Stimulated activated effector memory CD8-positive, alpha-beta T cell treated with anti-CD3 and anti-CD28 coated beads, Interleukin-12 subunit alpha, Interleukin-12 subunit beta, amount 100 ng/mL, for 72 hours (primary cell): ENCODE results near the gene SLC44A3.

Experiments
- ATAC-seq: fragments of 150-1000 bp; cut with Tn5 transposase; 2 replicates; pipeline ENCODE4 v1.10.0; 2021
- DNase-seq, 2 donors: peaks; one replicate each; pipeline ENCODE4 v3.0.0; 2021 to 2022; ENCODE audit warnings: low spot score in 2 of 2
- H3K27ac Mint-ChIP-seq: one replicate; pipeline ENCODE4 v1.8.0; 2022; ENCODE audit warnings: mild to moderate bottlenecking, mixed read lengths
- H3K36me3 Mint-ChIP-seq: one replicate; pipeline ENCODE4 v1.8.0; 2022; ENCODE audit warnings: mild to moderate bottlenecking, mixed read lengths
- H3K4me1 Mint-ChIP-seq: one replicate; pipeline ENCODE4 v1.8.0; 2022; ENCODE audit warnings: mixed read lengths
- H3K4me3 Mint-ChIP-seq: one replicate; pipeline ENCODE4 v1.8.0; 2022; ENCODE audit warnings: mild to moderate bottlenecking, mixed read lengths
- H3K9me3 Mint-ChIP-seq: one replicate; pipeline ENCODE4 v1.8.0; 2022; ENCODE audit warnings: mixed read lengths

Gene SLC44A3

GRCh38 chr1:94919241-94920030 lies 99.3 kb downstream of the SLC44A3 start:
- H3K4me3 Mint-ChIP-seq: no peak overlapping the region
- ATAC-seq (no peak), DNase-seq (no peak)
- H3K27ac Mint-ChIP-seq: no peak overlapping the region
- peaks cover 6% of the 10 kb centered on the region for H3K4me1 Mint-ChIP-seq
- H3K9me3 Mint-ChIP-seq: no peaks in the 10 kb centered on the region
- H3K36me3 Mint-ChIP-seq: no peaks in the 10 kb centered on the region

GRCh38 chr1:94920061-94920460 lies 99.9 kb downstream of the SLC44A3 start:
- DNase-seq: no peak
- Mint-ChIP-seq H3K36me3 (no peaks in the 10 kb centered on the region), H3K9me3 (no peaks in the 10 kb centered on the region), H3K4me3 (no peak overlapping the region), H3K27ac (no peak overlapping the region), H3K4me1 (peaks cover 6% of the 10 kb centered on the region)
- no peak for ATAC-seq

DNA sequence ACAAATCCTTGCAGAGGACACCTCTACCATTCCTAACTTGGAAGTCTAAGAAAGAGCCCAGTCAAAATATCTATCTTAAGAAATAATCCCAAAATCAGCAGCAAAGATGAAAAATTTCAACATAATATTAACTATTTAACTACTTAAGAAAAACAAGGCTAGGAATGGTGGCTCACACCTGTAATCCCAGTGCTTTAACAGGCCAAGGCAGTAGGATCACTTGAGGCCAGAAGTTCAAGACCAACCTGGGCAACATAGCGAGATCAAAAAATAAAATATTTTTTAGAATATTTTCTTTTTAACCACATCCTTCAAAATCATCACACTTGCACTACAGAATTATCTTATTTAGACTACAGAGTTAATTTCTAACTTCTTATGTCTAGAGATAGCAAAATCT lies 101.8 kb downstream of the SLC44A3 start:
- no peak for ATAC-seq
- Mint-ChIP-seq H3K9me3 (no peaks in the 10 kb centered on the region), H3K36me3 (no peaks in the 10 kb centered on the region), H3K4me1 (peaks cover 14% of the 10 kb centered on the region), H3K27ac (no peak overlapping the region), H3K4me3 (no peak overlapping the region)
- no peak for DNase-seq

- Mint-ChIP-seq H3K4me1 (peaks cover 20% of the 10 kb centered on the region), H3K9me3 (no peaks in the 10 kb centered on the region), H3K4me3 (no peak overlapping the region), H3K36me3 (no peaks in the 10 kb centered on the region), H3K27ac (no peak overlapping the region)
- ATAC-seq: no peak
- no peak for DNase-seq
These were observed 102.7 kb downstream of the SLC44A3 start for GRCh38 chr1:94922761-94923331.

DNA sequence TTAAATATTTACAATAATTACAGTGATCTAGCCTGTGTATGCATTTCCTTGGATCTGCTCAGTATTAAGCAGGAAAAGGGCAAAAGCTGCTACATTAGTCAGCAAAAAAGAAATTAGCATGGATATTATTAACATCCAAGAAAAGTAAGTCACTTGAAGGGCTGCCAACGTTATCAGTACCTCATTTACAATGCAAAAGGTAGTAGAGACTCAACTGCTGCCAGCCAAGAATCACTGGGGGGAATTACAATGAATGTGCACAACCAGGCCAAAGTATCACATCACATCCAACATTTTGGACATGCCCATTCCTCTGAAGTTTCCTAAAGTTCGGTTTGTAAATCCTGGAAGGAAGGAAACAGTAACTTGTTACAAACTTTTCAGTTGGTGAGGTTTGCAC lies 104.8 kb downstream of the SLC44A3 start:
- H3K36me3 Mint-ChIP-seq: no peaks in the 10 kb centered on the region
- DNase-seq: no peak
- no peak overlapping the region for H3K4me3 Mint-ChIP-seq
- no peaks in the 10 kb centered on the region for H3K9me3 Mint-ChIP-seq
- no peak overlapping the region for H3K27ac Mint-ChIP-seq
- no peak for ATAC-seq
- H3K4me1 Mint-ChIP-seq: peaks cover 21% of the 10 kb centered on the region

- DNase-seq: no peak
- no peak for ATAC-seq
- H3K4me1 Mint-ChIP-seq: peaks cover 21% of the 10 kb centered on the region
- H3K4me3 Mint-ChIP-seq: peak overlapping the region; percentile 65
- H3K36me3 Mint-ChIP-seq: no peaks in the 10 kb centered on the region
- H3K27ac Mint-ChIP-seq: no peak overlapping the region
- no peaks in the 10 kb centered on the region for H3K9me3 Mint-ChIP-seq
These were observed 105.5 kb downstream of the SLC44A3 start for GRCh38 chr1:94925561-94926125.

GRCh38 chr1:94926126-94926914 lies 106.2 kb downstream of the SLC44A3 start:
- DNase-seq: peak; percentile 8 to 52
- peaks cover 21% of the 10 kb centered on the region for H3K4me1 Mint-ChIP-seq
- no peaks in the 10 kb centered on the region for H3K36me3 Mint-ChIP-seq
- peak; percentile 52 for ATAC-seq
- no peak overlapping the region for H3K27ac Mint-ChIP-seq
- no peaks in the 10 kb centered on the region for H3K9me3 Mint-ChIP-seq
- peak overlapping the region; percentile 65 for H3K4me3 Mint-ChIP-seq

DNA sequence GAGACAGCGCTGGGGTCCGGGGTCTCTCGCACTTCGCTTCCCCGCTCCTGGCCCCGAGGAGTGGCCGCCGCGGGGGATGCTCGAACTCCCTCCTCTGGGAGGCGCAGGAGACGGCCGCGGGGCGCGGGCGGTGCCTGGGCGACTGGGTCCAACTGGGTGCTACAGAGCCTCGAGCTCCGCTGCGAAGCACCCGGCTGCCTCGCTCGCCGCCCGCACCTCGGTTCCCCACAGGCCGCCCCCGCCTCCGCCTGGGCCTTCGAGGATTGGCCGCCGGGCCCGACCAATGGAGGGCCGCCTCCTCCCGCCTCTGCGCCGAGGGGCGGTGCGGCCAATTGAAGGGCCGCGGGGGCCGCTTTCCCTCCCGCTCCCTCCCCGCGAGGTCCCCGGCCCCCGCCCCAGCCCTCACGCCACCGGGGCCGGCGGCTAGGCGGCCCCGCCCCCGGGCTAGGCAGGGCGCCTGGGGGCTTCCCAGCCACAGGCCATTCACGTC lies 106.8 kb downstream of the SLC44A3 start, which contains the start of gene CNN3:
CNN3 (minus strand) TSS at position 196 of the 490 bp plus-strand sequence. CDS start 216 bp downstream, outside the sequence.
- peak; percentile 39 to 52 for DNase-seq
- Mint-ChIP-seq H3K9me3 (no peaks in the 10 kb centered on the region), H3K27ac (peak within 1 kb of the TSS; percentile 63), H3K36me3 (no peaks in the 10 kb centered on the region), H3K4me1 (peaks cover 21% of the 10 kb centered on the region), H3K4me3 (peak within 1 kb of the TSS; percentile 68)
- peak; percentile 88 for ATAC-seq

- no peak for ATAC-seq
These were observed 107.4 kb downstream of the SLC44A3 start for GRCh38 chr1:94927405-94928175.

GRCh38 chr1:94928293-94928939 lies 108.3 kb downstream of the SLC44A3 start:
- H3K27ac Mint-ChIP-seq: no peak overlapping the region
- peaks cover 21% of the 10 kb centered on the region for H3K4me1 Mint-ChIP-seq
- no peak overlapping the region for H3K4me3 Mint-ChIP-seq
- H3K36me3 Mint-ChIP-seq: no peaks in the 10 kb centered on the region
- DNase-seq: no peak
- no peak for ATAC-seq
- no peaks in the 10 kb centered on the region for H3K9me3 Mint-ChIP-seq

More at GRCh38 chr1:94927405-94928175, 107.4 kb downstream of the SLC44A3 start:
- Mint-ChIP-seq H3K4me3 (peak overlapping the region; percentile 68), H3K4me1 (peaks cover 21% of the 10 kb centered on the region), H3K27ac (peak overlapping the region; percentile 63), H3K9me3 (no peaks in the 10 kb centered on the region), H3K36me3 (no peaks in the 10 kb centered on the region)
- DNase-seq: no peak

- Mint-ChIP-seq H3K4me3 (no peak overlapping the region), H3K36me3 (no peaks in the 10 kb centered on the region), H3K27ac (no peak overlapping the region), H3K9me3 (no peaks in the 10 kb centered on the region), H3K4me1 (peaks cover 16% of the 10 kb centered on the region)
- ATAC-seq: no peak
- no peak for DNase-seq
These were observed 109.4 kb downstream of the SLC44A3 start for GRCh38 chr1:94929351-94930217.

DNA sequence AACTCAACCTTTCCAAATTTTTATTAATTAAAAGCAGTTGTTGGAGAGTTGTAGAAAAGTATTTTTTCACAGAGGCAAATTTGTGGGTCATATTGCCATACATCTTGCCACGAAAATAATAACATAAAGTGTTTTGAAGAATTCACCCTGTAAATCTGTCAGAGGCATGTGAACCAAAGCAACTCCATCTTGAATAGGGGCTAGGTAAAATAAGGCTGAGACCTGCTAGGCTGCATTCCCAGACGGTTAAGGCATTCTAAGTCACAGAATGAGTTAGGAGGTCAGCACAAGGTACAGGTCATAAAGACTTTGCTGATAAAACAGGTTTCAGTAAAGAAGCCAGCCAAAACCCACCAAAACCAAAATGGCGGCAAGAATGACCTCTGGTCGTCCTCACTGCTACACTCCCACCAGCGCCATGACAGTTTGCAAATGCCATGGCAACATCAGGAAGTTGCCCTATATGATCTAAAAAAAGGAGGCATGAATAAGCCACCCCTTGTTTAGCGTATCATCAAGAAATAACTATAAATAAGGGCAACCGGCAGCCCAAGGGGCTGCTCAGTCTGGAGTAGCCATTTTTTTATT lies 111.2 kb downstream of the SLC44A3 start:
- DNase-seq (no peak), ATAC-seq (no peak)
- no peak overlapping the region for H3K4me3 Mint-ChIP-seq
- H3K4me1 Mint-ChIP-seq: peaks cover 7% of the 10 kb centered on the region
- H3K36me3 Mint-ChIP-seq: no peaks in the 10 kb centered on the region
- H3K27ac Mint-ChIP-seq: no peak overlapping the region
- no peaks in the 10 kb centered on the region for H3K9me3 Mint-ChIP-seq

GRCh38 chr1:94934551-94934950 lies 114.4 kb downstream of the SLC44A3 start:
- ATAC-seq: no peak
- H3K4me3 Mint-ChIP-seq: no peak overlapping the region
- no peaks in the 10 kb centered on the region for H3K36me3 Mint-ChIP-seq
- no peak overlapping the region for H3K27ac Mint-ChIP-seq
- DNase-seq: no peak
- H3K4me1 Mint-ChIP-seq: no peaks in the 10 kb centered on the region
- no peaks in the 10 kb centered on the region for H3K9me3 Mint-ChIP-seq
